GM21528 (cell line): ENCODE data around the gene TFAP2D.

Experiments used
- ATAC-seq: cut with Tn5 transposase; IDR thresholded peaks from one replicate; pipeline ENCODE4 v1.9.1; 2021; ENCODE audit warnings: mild to moderate bottlenecking, moderate library complexity; ENCODE audit not compliant: unreplicated experiment, low FRiP score

TFAP2D gene

GRCh38 chr6:50816947-50817645, 103.8 kb downstream of the TFAP2D start:
- no peak for ATAC-seq

GRCh38 chr6:50817646-50817950, 104.3 kb downstream of the TFAP2D start:
- ATAC-seq = no peak

GRCh38 chr6:50818020-50818419, 104.7 kb downstream of the TFAP2D start:
- no peak for ATAC-seq

- no peak for ATAC-seq
Measured at GRCh38 chr6:50818673-50819072, 105.3 kb downstream of the TFAP2D start, which contains the start of gene TFAP2B. Gene TFAP2B (plus strand): TSS chr6:50818871. CDS start chr6:50818892, 21 bp downstream.

- no peak for ATAC-seq
Measured at GRCh38 chr6:50819466-50819903, 106.2 kb downstream of the TFAP2D start.

- ATAC-seq = no peak
Measured at GRCh38 chr6:50819904-50820868, 106.9 kb downstream of the TFAP2D start.

- ATAC-seq = no peak
Measured at GRCh38 chr6:50820869-50821264, 107.5 kb downstream of the TFAP2D start.

GRCh38 chr6:50821441-50822077, 108.2 kb downstream of the TFAP2D start:
- ATAC-seq = no peak

- no peak for ATAC-seq
Measured at GRCh38 chr6:50822078-50822476, 108.8 kb downstream of the TFAP2D start.
